ENCODE data around the gene MED20. TPM values are rescaled to one million over a fixed set of nuclear protein-coding genes. Genes with fewer than 3 reads are reported as not detected.
"Not testable (repeated sequence)": the region's sequence is repeated elsewhere in the genome, so short reads cannot be mapped to it uniquely, and the experiment has no call there.

The MED20 gene, protein sequence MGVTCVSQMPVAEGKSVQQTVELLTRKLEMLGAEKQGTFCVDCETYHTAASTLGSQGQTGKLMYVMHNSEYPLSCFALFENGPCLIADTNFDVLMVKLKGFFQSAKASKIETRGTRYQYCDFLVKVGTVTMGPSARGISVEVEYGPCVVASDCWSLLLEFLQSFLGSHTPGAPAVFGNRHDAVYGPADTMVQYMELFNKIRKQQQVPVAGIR
- total RNA-seq, result 31.0 and 50.1 TPM in 2 replicates

DNA sequence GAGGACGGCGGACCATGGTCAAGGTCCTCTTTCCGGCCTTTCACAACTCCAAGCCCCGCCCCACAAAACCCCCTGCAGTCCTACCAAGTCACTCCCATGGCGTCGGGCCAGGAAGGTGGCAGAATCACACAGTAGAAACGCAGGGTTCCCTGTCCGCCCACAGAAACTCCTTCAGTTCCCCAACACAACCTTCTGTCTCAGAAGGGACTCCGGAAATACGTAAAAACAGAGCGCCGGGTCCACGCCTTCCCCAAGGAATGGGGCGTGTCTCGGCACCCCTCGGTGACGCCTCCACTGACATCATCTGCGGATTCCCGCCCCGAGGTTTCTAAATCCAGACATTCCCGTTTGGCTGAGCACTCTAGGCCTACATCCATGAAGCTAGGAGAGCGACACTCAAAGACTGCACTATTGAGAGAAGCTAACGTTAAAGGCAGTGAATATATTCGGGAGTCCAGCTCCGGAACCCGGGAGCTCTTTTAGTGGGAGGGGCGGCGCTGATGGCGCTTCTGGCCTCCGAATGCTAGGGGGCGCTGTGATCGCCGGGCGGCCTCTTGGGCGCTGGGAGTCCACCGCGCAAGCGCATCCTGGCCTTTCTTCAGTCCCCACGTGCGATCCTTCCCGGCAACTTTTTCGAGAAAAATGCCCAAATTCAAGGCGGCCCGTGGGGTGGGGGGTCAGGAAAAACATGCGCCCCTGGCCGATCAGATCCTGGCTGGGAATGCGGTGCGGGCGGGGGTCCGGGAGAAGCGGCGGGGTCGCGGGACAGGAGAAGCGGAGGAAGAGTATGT is at the start of gene MED20, which contains the start of gene BYSL:
MED20 (minus strand) TSS at position 219 of the 791 bp plus-strand sequence; CDS start at position 98, 121 bp downstream.
BYSL (plus strand) TSS at position 579 of the 791 bp plus-strand sequence; CDS start at position 643, 64 bp downstream.
- DNase-seq (ENCODE audit: low read depth, low spot score), result peak; percentile 85

DNA sequence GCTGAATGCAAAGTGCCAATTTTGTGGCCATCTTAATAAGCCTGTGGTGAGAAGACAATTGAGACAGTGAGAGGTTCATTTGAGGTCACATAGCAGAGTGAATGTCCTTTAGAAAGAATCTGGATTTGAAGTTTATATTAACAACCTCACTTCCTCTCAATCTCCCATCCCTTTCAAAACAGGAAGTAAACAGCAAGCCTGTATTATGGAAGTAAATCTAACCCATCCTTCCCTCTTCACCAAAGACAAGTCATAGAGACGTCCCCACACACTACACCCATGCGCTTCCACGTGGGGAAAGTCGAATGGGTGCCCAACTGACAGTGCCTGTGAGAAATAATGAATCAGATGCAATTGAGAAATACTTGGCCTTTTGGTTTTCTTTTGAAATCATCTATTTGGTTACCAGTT is 49.5 kb upstream of the MED20 start:
- no peak for DNase-seq (ENCODE audit: low read depth, low spot score)

DNA sequence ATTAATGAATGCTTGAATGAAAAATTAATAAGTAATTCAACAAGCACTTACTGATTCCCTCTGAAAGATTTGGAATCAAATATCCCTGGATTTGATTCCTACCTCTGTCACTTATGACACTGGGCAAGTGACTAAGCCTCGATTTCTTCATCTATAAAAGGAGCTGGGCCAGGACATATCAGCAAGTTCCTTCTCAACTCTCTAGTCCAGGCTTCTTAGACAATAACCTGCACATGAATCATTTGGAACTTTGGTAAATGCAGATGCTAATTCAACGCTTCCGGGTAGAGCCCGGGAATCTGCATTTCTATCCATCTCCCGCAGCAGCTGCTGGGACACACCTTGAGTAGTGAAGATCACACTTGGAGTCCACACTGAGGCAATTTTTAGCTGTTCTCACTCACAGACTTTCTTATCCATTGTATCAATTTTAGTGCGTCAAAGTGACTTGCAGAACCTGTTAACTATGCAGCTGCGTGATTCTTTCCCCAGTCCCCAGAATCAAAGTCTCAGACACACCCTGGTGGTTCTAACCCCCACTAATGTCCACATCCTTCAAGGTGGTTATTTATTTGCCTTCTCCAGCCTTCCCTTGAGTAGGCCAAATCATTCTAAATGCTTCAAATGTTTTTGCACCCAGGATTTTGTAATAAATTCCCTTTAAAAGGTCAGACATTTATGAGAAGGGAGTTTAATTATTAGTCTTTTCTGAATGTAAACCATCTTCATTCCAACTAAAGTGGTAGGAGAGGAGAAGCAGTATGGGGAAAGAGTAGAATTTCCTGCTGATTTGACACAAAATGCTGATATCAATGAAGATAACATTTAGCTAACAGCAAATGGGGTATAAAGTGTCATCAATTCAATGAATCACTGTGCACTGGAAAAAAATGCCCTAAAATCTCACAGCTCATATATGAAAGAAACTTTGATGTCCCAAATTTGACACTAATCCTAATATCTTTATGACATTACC is 46.7 kb upstream of the MED20 start:
- DNase-seq (ENCODE audit: low read depth, low spot score), result no peak

DNA sequence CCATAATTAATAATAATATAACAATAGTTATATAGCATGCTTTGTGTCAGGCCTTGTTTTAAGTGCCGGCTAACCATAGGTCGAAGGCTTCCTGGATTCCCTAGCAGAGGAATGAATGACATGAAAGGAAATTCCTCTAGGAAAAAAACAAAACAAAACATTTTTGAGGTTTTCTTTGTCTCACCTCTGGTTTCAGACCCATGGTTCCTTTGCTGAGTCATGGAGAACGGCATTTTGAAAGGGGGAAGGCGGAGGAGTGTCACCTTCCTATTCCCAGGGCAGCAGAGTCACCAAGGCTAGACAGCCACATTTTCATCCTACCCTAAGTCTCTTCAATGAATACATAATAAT is 46.0 kb upstream of the MED20 start:
- DNase-seq (ENCODE audit: low read depth, low spot score), result peak; percentile 49

DNA sequence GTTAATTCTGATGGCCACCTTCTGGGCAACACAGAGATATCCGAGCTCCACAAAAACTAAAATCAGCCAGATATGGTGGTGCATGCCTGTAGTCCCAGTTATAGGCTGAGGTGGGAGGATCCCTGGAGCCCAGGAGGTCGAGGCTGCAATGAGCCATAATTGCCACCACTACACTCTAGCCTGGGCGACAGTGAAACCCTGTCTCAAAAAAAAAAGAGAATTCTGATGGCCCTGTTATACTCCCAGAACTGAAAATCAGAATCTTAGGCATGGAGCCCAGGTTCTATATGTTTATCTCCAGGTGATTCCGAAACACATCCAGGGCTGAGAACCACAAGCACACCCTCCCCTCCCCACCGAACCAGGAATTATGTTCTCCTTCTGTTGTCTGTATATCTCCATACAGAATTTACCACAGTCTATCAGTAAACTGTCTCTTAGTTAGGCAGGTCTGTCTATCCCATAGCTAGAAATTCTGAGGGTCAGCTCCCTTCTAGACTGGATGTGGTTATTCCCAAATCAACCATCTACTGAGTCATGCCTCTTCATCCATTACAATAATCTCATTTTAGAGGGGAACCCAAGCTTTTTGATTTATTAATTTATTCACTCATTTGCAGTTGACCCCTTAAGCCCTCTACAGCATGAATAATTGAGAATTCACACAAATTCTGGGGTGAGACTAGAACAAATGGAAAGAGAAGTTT is 45.4 kb upstream of the MED20 start:
- no peak for DNase-seq (ENCODE audit: low read depth, low spot score)

DNA sequence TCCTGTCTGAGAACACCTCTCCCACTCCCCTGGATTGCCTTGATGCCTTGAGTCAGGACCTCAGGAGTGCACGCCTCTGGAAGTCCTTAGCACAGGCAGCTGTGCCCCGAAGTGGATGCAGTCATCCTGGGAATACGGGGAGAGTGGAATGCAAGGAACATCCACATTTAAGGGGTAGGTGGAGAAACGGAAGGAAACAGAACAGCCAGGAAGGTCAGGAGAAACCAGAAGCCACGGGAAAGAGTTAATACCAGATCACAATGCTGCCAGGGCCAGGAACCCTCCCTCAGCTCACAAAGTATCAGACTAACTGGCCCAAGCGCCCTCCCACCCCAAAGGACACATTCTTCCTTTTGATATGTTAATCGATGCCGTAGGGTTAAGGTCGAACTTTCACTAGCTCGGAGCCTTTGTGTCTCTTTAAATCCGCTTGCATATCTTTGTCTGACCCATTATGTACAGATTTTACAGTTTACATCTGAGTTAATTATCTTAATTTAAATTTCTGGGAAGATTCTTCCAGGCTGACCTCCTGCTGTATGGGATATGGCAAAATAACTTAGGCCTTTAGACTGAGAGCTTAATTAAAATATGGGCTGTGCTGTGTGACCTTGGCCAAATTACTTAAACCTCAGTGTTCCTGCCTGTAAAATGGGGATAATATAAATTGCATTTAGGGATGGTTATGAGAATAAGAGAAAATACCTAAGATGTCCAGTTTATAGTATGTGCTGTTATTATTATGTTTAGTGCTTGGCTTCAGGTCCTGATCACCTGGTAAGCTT is 44.7 kb upstream of the MED20 start:
- DNase-seq (ENCODE audit: low read depth, low spot score), result no peak

DNA sequence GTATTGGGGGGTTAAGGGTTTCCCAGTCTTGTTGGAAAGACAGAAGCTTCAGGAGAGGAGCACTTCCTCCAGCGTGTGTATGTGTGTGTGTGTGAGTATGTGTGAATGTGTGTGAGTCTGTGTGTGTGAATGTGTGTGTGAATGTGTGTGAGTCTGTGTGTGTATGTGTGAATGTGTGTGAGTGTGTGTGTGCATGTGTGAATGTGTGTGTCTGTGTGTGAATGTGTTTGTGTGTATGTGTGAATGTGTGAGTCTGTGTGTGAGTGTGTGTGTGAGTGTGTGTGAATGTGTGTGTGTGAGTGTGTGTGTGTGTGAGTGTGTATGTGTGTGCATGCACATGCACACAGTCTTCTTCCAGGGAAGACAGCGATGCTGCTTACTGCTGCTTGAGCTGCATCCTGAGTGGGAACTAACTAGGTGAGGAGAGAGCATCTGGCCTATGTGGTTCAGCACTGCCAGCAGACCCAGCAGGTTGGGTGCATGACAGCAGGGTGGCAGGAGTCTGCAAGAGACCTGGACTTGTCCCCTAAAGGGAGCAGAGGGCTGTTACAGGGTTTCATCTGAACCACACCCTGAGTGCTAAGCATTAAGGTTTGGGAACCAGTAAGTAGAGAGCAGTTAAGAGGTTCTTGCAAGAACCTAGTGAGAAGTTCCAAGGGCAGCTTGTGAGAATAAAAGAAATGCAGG is 43.4 kb upstream of the MED20 start:
- no peak for DNase-seq (ENCODE audit: low read depth, low spot score)

DNA sequence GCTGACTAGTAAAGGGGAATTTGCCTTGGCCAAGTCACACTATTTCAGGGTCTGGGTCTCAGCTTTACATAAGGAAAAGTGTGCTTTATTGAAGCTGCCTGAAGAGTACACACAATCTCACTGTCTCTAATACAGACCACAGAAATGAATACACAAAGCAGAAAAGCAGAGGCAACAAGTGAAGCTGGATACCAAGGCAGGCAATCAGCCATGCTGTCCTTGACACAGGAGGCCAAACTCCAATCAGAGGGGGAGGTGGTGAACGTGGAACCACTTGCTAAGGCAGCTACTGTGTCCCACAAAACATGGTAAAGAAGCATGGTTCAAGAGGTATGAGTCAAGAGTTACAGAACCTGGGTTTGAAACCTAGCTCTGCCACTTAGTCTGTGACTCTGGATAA is 42.4 kb upstream of the MED20 start:
- no peak for DNase-seq (ENCODE audit: low read depth, low spot score)

DNA sequence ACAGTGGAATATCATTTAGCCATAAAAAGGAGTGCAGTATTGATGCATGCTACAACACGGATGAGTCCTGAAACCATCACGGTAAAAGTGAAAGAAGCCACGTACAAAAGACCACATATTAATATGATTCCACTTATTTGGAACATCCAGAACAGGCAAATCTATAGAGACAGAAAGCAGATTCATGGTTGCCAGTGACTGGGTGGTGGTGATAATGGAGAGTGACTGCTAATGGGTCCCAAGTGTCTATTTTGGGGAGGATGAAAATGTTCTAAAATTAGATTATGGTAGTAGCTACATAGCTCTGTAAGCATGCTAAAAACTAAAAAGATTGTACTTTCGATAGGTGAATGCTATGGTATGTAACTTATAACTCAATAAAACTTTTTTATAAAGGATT is 39.1 kb upstream of the MED20 start:
- DNase-seq (ENCODE audit: low read depth, low spot score), result no peak

DNA sequence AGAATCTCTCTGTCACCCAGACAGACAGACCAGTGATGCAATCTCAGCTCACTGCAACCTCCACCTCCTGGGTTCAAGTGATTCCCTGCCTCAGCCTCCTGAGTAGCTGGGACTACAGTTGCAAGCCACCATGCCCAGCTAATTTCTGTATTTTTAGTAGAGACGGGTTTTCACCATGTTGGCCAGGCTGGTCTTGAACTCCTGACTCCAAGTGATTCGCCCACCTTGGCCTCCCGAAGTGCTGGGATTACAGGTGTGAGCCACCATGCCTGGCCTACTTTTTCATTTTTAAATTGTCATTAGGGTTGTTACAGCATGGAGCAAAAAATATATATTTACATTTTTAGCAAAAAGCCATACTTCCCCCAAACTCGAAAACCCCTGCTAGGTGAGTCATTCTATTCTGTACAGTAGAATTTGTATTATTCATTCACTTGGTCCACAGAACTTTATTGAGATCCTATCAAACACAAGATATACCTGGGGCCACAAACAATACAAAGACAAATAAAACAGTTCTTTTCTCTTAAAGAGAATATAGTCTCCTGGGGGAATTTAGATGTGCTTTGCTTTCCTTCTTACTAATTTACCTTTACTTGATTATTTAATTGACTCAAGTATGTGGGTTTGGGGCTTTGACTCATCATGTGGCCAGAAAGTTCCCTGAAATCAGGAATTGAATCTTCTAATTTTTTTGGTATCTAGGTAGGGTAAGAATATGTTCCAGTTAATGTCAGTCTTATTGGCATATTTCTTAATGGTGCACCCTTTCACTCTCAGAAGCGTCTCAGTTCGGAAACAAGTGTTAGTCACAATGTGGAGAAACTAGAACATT is 37.3 kb upstream of the MED20 start:
- DNase-seq (ENCODE audit: low read depth, low spot score), result no peak

DNA sequence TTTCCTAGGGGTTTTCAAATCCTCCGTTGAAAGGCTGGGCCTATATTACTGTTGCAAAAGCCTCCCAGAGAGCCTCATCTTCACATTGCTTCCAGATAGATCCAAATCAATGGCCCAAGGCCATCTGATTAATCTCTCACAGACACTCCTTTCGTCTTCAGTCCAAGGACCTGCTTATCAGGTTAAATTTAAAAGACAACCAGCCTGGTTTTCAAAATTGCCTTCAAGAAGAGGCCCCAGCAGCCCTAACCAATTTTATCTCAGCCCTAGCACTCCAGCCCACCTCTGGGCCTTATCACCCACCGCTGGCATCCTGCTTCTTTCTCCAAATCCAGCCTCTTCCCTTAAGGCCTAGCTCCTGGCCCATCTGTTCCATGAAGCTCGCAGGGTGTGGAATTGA is 36.2 kb upstream of the MED20 start:
- no peak for DNase-seq (ENCODE audit: low read depth, low spot score)

DNA sequence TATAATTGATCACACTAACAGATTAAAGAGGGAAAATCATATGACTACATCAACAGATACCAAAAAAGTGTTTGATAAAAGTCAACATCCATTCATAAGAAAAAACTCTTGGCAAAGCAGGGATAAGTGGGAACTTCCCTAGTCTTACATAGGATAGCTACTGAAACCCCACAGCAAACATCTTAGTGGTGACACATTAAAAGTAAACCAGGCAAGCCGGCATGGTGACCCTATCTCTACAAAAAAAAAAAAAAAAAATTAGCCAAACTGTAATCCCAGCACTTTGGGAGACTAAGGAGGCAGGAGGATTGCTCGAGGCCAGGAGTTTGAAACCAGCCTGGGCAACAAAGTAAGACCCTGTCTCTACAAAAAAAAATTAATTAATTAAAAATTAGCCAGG is 34.5 kb upstream of the MED20 start:
- DNase-seq (ENCODE audit: low read depth, low spot score), result no peak

DNA sequence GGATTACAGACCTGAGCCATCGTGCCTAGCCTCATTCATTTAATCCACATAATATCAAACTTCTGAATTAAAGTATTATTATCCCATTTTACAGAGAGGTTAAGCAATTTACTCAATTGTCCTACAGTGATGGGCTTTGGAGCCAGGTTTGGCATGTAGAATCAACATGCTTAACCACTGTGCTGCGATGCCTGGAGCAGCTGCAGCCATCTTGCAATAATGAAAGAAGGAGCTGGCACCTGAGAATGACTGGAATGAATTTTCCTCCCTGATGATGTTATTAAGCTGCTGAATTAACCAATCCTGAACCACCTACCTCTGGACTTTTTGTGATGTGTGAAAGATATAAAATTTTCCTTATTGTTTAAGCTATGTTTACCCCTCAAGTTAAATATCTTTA is 33.7 kb upstream of the MED20 start:
- DNase-seq (ENCODE audit: low read depth, low spot score), result no peak

DNA sequence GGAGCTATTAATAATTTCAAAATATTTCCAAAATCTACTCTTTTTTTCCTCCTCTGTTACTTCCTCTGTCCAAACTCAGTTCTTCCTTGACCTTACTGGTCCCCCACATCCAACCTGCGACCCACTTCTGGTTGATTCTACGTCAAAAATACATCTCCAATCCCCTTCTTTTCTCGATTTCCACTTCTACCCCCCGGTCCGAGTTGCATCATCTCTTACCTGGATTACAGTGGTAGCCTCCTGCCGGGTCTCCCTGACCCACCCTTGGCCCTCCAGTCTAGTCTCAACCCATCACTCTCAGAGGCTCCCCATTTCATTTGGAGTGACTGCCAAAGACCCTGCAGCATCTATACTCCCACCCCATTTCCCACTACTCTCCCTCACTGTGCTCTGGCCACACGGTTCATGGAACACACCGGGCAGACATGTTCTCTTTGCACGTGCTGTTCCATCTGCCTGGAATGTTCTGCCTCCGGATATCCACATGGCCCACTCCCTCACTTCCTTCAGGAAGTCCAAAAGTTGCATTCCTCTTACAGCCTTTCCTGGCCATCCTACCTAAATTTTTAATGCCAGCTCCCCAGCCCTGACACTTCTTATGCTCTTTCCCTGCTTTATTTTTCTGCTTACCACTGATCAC is 26.8 kb upstream of the MED20 start:
- DNase-seq (ENCODE audit: low read depth, low spot score), result no peak

DNA sequence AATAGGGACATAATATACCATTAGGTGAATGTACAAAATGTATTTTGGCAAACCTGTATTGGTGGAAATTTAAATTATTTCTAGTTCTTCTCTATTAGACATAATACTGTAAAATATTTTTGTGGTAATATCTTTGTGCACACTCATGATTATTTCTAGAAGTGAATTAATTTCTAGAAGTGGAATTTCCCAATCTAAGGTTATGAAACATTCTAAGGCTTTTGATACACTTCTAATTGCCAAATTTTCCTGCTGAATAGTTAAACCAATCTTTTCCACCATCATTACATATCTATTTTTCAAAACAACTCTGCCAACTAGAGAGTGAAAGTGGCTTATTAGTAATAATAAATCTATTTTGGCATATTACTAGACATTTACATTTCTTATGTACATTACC is 22.5 kb upstream of the MED20 start:
- DNase-seq (ENCODE audit: low read depth, low spot score), result no peak

DNA sequence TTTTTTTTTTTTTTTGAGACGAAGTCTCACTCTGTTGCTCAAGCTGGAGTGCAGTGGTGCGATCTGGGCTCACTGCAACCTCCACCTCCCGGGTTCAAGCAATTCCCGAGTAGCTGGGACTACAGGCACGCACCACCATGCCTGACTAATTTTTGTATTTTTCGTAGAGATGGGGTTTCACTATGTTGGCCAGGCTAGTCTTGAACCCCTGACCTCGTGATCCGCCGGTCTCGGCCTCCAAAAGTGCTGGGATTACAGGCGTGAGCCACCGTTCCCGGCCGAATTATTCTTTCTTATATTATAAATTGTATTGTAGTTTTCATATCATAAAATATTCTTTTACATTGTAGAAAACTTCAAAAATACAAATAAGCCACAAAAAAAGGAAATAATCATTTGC is 21.9 kb upstream of the MED20 start:
- not testable (repeated sequence) for DNase-seq (ENCODE audit: low read depth, low spot score)

DNA sequence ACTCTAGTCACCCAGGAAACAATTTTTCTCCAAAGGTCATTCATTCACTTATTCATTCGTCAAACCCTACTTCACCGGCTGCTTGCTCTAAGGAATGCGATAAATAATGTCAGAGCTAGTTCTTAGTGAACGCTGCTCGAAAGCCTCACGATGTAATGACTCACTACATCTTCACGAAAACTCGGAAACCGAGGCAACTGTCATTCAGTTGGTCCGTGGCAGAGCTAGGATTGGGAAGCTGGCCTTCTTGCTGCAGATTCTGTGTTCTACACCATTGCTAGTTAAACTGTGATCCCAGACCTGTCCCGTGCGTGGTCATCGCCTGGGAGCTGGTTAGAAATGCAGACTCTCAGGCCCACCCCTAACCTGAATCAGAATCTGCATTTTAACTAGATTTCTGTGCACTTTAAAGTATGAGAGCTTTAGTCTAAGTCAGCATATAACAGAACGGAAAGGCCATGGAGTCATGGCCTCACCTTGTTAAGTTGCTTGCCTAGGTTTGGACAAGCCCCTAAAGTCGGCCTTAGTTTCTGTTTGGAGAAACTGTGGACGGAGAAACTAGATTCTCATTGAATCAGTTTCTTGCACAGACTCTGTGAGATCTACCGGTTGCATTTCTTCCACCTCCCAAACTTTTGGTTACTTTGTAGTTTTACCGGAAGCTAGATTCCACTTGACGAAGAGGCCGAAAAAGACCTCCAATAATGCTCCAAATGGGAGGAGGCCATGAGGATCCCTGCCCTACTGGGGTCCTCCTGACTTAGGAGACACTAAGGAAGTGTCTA is 21.3 kb upstream of the MED20 start:
- no peak for DNase-seq (ENCODE audit: low read depth, low spot score)
